22Rv1 (cell line): ENCODE measurements around the gene GABARAP.

ENCODE experiments used
- H3K27ac ChIP-seq: fragments of 450-650 bp; 2 replicates; pipeline ENCODE4 v1.5.1; 2017
- ZFX ChIP-seq: fragments of 450-650 bp; IDR thresholded peaks from 2 replicates; pipeline ENCODE4 v1.6.1; 2017; ENCODE audit warnings: antibody characterized with exemption, borderline replicate concordance
- TF ChIP-seq, protein P1 (sequence below): fragments of 450-650 bp; IDR thresholded peaks from 2 replicates; pipeline ENCODE4 v1.5.1; 2017; ENCODE audit warnings: mild to moderate bottlenecking

Gene GABARAP

DNA sequence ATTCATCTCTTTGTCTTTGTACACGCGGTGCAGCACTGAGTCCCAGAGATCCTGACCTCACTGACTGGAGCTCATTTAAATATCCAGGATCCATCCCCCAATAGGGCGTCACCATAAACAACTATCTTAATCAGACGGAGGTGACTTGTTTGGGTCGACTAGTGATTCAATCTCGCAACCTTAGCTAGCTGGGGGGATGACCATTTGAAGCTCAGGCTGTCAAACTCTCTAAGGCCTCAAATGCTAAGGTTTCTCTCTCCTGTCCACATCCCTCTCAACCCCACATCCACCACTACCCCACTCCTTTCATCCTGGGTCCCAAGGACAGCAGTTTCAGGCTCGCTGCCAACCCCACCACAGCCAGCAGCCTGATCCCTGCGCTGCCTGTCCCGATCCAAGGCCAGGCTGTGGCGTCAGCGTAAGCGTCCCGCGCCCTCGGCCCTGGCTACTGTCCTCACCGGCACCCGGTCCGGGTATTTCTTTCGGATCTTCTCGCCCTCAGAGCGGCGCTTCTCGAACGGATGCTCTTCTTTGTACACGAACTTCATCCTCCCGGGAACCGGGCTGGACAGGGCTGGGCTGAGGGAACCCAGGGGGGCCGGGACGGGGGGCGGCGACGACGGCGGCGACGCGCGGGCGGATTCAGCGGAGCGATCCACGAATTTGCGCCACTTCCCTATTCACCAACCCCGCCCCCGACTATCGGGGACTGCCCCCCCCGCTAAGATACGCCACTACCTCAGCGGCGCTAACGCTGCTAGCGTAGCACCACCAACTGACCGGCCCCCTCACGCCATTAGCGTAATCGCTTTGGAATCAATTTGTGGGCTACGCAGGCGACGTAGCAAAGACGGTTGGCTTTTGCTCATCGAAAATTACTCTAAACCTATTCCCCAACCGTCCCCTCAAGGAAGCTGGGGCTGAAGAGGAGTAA lies at the start of gene GABARAP:
Gene GABARAP (minus strand): TSS at position 667 of the 934 bp plus-strand sequence. CDS start 119 bp downstream, at position 548.
- TF ChIP-seq, protein P1, sequence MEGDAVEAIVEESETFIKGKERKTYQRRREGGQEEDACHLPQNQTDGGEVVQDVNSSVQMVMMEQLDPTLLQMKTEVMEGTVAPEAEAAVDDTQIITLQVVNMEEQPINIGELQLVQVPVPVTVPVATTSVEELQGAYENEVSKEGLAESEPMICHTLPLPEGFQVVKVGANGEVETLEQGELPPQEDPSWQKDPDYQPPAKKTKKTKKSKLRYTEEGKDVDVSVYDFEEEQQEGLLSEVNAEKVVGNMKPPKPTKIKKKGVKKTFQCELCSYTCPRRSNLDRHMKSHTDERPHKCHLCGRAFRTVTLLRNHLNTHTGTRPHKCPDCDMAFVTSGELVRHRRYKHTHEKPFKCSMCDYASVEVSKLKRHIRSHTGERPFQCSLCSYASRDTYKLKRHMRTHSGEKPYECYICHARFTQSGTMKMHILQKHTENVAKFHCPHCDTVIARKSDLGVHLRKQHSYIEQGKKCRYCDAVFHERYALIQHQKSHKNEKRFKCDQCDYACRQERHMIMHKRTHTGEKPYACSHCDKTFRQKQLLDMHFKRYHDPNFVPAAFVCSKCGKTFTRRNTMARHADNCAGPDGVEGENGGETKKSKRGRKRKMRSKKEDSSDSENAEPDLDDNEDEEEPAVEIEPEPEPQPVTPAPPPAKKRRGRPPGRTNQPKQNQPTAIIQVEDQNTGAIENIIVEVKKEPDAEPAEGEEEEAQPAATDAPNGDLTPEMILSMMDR, result no peak
- peak within 1 kb of the TSS; percentile 98 for H3K27ac ChIP-seq

DNA sequence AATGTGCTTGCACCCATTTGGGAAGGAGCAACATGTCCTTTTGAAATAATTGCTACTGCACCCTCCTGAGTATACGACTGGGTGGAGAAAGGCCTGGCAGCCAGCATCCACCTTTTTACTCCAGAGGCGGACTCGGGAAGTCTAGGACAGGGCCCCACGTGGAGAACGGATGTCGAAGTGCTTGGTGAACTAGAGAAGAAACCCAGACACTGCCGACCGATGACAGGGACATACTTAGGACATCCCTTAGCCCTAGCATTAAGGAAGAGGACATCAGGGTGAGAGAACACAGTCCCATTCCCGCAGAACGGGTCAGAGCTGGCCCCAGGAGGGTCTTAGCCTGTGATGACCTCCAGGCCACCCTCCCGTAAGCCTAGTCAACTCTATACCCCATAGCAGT lies 48.4 kb upstream of the GABARAP start:
- H3K27ac ChIP-seq, result no peak overlapping the region
- TF ChIP-seq, protein P1, result no peak
- no peak for TF ChIP-seq ZFX

DNA sequence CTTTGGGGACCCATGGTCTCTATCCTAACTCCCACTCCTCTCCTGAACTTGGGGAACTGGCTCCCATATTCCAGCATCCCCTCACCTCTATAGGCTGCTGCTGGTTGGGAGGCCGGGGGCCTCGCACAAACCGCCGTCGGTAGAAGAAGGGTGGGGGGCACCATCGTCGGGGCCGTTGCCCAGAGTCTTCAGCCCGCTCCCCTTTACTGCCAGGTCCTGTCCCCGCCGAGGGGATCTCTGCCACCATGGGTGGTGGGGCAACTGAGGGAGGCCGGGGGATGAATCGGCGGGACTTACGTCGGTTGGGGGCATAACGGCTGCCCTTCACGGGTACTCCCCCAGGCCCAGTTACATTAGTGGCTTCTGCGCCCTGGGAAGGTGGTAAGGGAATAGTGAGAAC lies 47.9 kb upstream of the GABARAP start:
- no peak overlapping the region for H3K27ac ChIP-seq
- TF ChIP-seq, protein P1, result no peak
- TF ChIP-seq ZFX, result no peak

DNA sequence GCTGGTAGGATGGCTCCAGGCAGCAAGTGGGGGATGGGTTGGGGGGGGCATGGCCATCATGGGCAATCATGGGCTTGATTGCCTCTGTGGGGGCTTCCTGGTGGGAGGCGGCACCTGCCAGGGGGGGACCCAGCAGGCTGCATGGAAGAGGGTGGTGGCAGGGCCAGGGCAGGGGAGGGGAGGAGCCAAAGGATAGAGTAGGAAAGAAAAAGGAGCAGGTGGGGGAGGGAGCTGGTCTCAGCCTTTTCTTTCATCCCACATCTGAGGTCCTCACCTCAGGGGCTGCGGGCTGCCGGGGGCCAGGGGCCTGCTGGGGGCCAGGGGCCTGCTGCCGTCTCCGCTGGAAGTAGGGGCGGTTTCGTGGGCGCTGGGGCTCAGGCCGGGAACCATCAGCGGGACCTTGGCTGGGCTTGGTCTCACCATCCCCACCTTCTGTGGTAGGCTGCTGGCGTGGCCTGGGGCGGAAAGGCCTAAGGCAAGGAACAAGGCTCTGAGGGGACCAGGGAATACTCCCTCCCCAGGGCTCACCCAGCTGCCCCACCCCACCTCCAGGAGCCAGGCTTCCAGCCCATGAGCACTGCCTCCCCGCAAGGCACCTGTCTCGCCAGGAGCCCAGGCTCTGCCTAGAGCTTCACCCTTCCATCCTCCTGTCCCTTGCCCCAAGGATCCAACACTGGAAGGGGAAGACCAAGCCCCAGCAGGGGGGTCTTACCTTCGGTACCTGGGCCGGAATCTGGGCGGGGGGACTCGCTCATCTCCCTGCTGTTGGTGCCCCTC lies 47.2 kb upstream of the GABARAP start:
- TF ChIP-seq, protein P1, result no peak
- TF ChIP-seq ZFX, result no peak
- no peak overlapping the region for H3K27ac ChIP-seq

DNA sequence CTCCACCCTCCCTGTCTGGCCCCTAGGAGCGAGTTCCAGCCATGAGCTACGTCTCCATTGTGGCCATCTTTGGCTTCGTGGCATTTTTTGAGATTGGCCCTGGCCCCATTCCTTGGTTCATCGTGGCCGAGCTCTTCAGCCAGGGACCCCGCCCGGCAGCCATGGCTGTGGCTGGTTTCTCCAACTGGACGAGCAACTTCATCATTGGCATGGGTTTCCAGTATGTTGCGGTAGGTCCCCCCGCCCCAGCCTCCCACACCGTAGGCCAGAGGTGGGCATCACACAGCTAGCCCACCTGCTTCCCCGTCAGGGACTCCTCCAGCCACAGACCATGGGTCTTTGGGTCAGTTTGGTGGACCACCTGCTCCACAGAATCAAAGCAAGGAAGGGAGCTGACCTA lies 43.4 kb upstream of the GABARAP start:
- no peak overlapping the region for H3K27ac ChIP-seq
- TF ChIP-seq, protein P1, result no peak
- TF ChIP-seq ZFX, result no peak

DNA sequence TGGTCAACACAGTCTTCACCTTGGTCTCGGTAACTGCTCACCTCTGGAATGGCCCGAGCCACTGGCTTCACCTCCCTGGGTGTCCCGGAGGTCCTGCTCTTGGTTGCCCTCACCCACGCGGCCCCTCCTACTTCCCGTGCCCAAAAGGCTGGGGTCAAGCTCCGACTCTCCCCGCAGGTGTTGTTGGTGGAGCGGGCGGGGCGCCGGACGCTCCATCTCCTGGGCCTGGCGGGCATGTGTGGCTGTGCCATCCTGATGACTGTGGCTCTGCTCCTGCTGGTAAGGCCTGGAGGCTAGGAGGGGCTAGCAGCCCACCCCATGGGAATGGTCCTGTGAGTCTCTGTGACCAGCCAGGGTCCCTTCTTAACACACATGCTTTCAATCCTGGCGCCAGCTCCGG lies 42.7 kb upstream of the GABARAP start:
- TF ChIP-seq, protein P1, result no peak
- TF ChIP-seq ZFX, result no peak
- H3K27ac ChIP-seq, result no peak overlapping the region
